ENCODE measurements around the gene LIPC. TPM values are rescaled to one million over a fixed set of nuclear protein-coding genes. Genes with fewer than 3 reads are reported as not detected.

LIPC gene
- total and polyA plus RNA-seq, 9 of the 15 experiments (the other 6 are each of a cell fraction or from before 2014, with no cell fraction given): 0.07 to 0.41 (median 0.11) TPM; not detected in 2

- no peak for TF ChIP-seq NKRF (IDR thresholded peaks at IDR 0.05; ENCODE audit: borderline replicate concordance)
- TF ChIP-seq FOXJ2 (tag; IDR thresholded peaks at IDR 0.05): no peak
- no peak for TF ChIP-seq PRDM10 (IDR thresholded peaks at IDR 0.05; ENCODE audit: partially characterized antibody)
- no peak; the same call in 1 of the 2 replicates for TF ChIP-seq SMARCC2 (IDR thresholded peaks at IDR 0.05; ENCODE audit: low read depth)
- TF ChIP-seq ZNF655 (CRISPR knock-in tag; IDR thresholded peaks at IDR 0.05): no peak
- TF ChIP-seq HDAC2 (IDR thresholded peaks at IDR 0.05): peak; percentile 81
- no peak for TF ChIP-seq STAT6 (CRISPR knock-in tag; IDR thresholded peaks at IDR 0.05)
- TF ChIP-seq NFRKB (IDR thresholded peaks at IDR 0.05; ENCODE audit: low read depth): no peak; the same call in 1 of the 2 replicates
- TF ChIP-seq LARP7 (IDR thresholded peaks at IDR 0.05): peak; percentile 10; the same call in 1 of the 2 replicates
- TF ChIP-seq ARID4B (CRISPR knock-in tag; IDR thresholded peaks at IDR 0.05): no peak
- TF ChIP-seq ILK (tag; IDR thresholded peaks at IDR 0.05; ENCODE audit: borderline replicate concordance, low read depth): no peak
These were observed 115.1 kb downstream of the LIPC start (continued) for GRCh38 chr15:58546635-58547627.
